SK-N-SH treated with all-trans-retinoic acid at 6 μM for 48 hours (cell line): Measurements from ENCODE around the gene PRICKLE1.

Source experiments
- ARNTL ChIP-seq: fragments of 450-650 bp; formaldehyde crosslinking; IDR thresholded peaks from 2 replicates; pipeline ENCODE4 v1.5.0; 2020; ENCODE audit warnings: low read depth, mild to moderate bottlenecking, moderate library complexity, borderline replicate concordance
- BACH2 ChIP-seq: fragments of 250-450 bp; sonication (Bioruptor Pico); IDR thresholded peaks from 2 replicates; pipeline ENCODE4 v1.9.0; 2021; ENCODE audit warnings: mild to moderate bottlenecking, borderline replicate concordance
- CREB5 ChIP-seq: fragments of 250-450 bp; sonication (Bioruptor Pico); IDR thresholded peaks from 2 replicates; pipeline ENCODE4 v1.5.1; 2020; ENCODE audit warnings: low read depth, mild to moderate bottlenecking, moderate library complexity
- OSR1 ChIP-seq: fragments of 250-450 bp; sonication (Bioruptor Pico); IDR thresholded peaks from 2 replicates; pipeline ENCODE4 v1.8.0; 2022; ENCODE audit warnings: moderate library complexity, mild to moderate bottlenecking, inconsistent platforms
- PATZ1 ChIP-seq: fragments of 250-450 bp; sonication (Bioruptor Pico); IDR thresholded peaks from 2 replicates; pipeline ENCODE4 v1.8.0; 2020; ENCODE audit warnings: mild to moderate bottlenecking, moderate library complexity, borderline replicate concordance
- PPARA ChIP-seq: fragments of 250-450 bp; sonication (Bioruptor Pico); IDR thresholded peaks from 2 replicates; pipeline ENCODE4 v1.5.0; 2020; ENCODE audit warnings: mild to moderate bottlenecking, borderline replicate concordance
- RARB ChIP-seq: fragments of 250-450 bp; sonication (Bioruptor Pico); IDR thresholded peaks from 2 replicates; pipeline ENCODE4 v1.8.0; 2021; ENCODE audit warnings: mild to moderate bottlenecking, moderate library complexity
- SNAI2 ChIP-seq: fragments of 250-450 bp; sonication (Bioruptor Pico); IDR thresholded peaks from 2 replicates; pipeline ENCODE4 v1.5.0; 2020; ENCODE audit warnings: mild to moderate bottlenecking, moderate library complexity
- TCF4 ChIP-seq: fragments of 250-450 bp; sonication (Bioruptor Pico); IDR thresholded peaks from 2 replicates; pipeline ENCODE4 v1.8.0; 2021; ENCODE audit warnings: mild to moderate bottlenecking, moderate library complexity, borderline replicate concordance
- ZC3H10 ChIP-seq: fragments of 250-450 bp; sonication (Bioruptor Pico); IDR thresholded peaks from 2 replicates; pipeline ENCODE4 v1.5.1; 2021; ENCODE audit warnings: mild to moderate bottlenecking, moderate library complexity
- ZFP3 ChIP-seq: fragments of 250-450 bp; sonication (Bioruptor Pico); IDR thresholded peaks from 2 replicates; pipeline ENCODE4 v1.5.0; 2020; ENCODE audit warnings: mild to moderate bottlenecking, moderate library complexity
- ZFP30 ChIP-seq: fragments of 450-650 bp; formaldehyde crosslinking; IDR thresholded peaks from 2 replicates; pipeline ENCODE4 v1.5.0; 2022; ENCODE audit warnings: mild to moderate bottlenecking, moderate library complexity
- ZNF565 ChIP-seq: fragments of 450-650 bp; formaldehyde crosslinking; conservative IDR thresholded peaks from 2 replicates; pipeline ENCODE4 v1.5.0; 2020; ENCODE audit warnings: low read depth, mild to moderate bottlenecking, moderate library complexity
- ZNF70 ChIP-seq: fragments of 450-650 bp; formaldehyde crosslinking; IDR thresholded peaks from 2 replicates; pipeline ENCODE4 v1.5.0; 2020; ENCODE audit warnings: mild to moderate bottlenecking, moderate library complexity

GRCh38 chr12:42440608-42441007, 148.9 kb downstream of the PRICKLE1 start:
- TF ChIP-seq ZFP30 (CRISPR knock-in tag) (no peak), PATZ1 (CRISPR knock-in tag) (no peak), ARNTL (CRISPR knock-in tag) (no peak), CREB5 (CRISPR knock-in tag) (no peak), RARB (no peak), SNAI2 (CRISPR knock-in tag) (no peak), OSR1 (no peak), BACH2 (CRISPR knock-in tag) (no peak), ZFP3 (CRISPR knock-in tag) (no peak), PPARA (no peak), ZNF70 (CRISPR knock-in tag) (no peak), ZNF565 (CRISPR knock-in tag) (no peak), TCF4 (CRISPR knock-in tag) (no peak), ZC3H10 (CRISPR knock-in tag) (no peak)
